Sigmoid colon (tissue), 4 donors: ENCODE results near the gene ZNF782.

Experiments
- CTCF ChIP-seq, 4 experiments: fragments of 450-650 bp in 3 of 4; fragments of 200-600 bp in 1 of 4; IDR thresholded peaks; one replicate each; pipeline ENCODE4 v1.5.1; 2016 to 2019; ENCODE audit warnings: antibody characterized with exemption in 4 of 4, mild to moderate bottlenecking in 3 of 4, moderate library complexity in 2 of 4
- EP300 ChIP-seq, 4 donors: sonication (generic); formaldehyde crosslinking; IDR thresholded peaks; one replicate each; pipeline ENCODE4 v1.6.1; 2017; ENCODE audit warnings: antibody characterized with exemption in 4 of 4
- POLR2A ChIP-seq, 2 donors: fragments of 450-650 bp; IDR thresholded peaks; one replicate each; pipeline ENCODE4 v1.6.1; 2016; ENCODE audit warnings: antibody characterized with exemption in 2 of 2, mild to moderate bottlenecking in 2 of 2, moderate library complexity in 2 of 2
- POLR2AphosphoS5 ChIP-seq, 4 donors: sonication (generic); formaldehyde crosslinking; IDR thresholded peaks; one replicate each; pipeline ENCODE4 v1.6.1; 2017; ENCODE audit warnings: antibody characterized with exemption in 4 of 4

- TF ChIP-seq POLR2A (IDR thresholded peaks at IDR 0.05), result no peak
- TF ChIP-seq CTCF (IDR thresholded peaks at IDR 0.05), result no peak
- TF ChIP-seq POLR2AphosphoS5 (IDR thresholded peaks at IDR 0.05), result no peak
- TF ChIP-seq EP300 (IDR thresholded peaks at IDR 0.05), result no peak
Observed at GRCh38 chr9:96858018-96858573, 3.8 kb upstream of the ZNF782 start.
